ENCODE data around the gene OPN4.

OPN4 gene

DNA sequence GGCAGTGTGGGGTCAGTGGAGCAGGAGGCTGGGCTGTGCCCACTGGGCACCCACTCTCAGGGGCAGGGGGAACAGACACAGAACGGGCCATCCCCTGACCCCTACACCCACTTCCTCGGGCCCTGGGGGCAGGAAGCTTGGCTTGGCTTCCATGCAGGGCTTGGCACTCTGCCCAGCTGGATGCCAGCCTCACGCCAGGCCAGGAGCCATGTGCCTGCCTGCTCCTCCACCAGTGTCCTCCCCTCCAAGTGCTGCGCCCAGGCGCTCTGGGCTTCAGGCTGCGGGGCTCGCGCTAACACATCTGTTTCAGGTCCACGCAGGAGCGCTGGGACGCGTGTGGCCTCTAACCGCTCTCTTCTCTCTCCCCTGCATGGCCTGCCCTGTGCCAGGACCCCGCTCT lies 26.7 kb downstream of the OPN4 start:
- DNase-seq (ENCODE audit: low read depth in 2 of 2): no peak

GRCh38 chr10:86681722-86682386 lies 27.5 kb downstream of the OPN4 start:
- no peak for DNase-seq (ENCODE audit: low read depth in 2 of 2)

DNA sequence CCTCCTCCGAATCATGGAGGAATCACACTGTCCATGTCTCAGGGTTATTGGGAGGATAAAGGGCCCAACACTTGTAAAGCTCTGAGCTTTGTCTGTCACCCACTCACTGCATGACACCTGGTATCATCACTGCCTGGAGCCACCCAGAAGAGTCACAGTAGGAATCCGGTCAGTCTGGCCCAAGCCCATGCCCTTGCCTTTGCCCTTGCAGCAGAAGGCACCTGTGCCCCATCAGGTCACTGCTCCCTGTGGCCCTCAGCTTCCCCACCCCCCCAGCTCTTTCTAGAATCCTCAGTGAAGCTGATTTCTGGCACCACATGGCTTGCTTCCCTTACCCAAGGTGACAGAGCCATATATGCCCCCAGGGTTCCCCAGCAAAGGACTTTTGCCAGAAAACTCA lies 28.3 kb downstream of the OPN4 start:
- DNase-seq (ENCODE audit: low read depth in 2 of 2): no peak

- no peak for DNase-seq (ENCODE audit: low read depth in 2 of 2)
Measured at GRCh38 chr10:86684331-86685097, 30.2 kb downstream of the OPN4 start.

DNA sequence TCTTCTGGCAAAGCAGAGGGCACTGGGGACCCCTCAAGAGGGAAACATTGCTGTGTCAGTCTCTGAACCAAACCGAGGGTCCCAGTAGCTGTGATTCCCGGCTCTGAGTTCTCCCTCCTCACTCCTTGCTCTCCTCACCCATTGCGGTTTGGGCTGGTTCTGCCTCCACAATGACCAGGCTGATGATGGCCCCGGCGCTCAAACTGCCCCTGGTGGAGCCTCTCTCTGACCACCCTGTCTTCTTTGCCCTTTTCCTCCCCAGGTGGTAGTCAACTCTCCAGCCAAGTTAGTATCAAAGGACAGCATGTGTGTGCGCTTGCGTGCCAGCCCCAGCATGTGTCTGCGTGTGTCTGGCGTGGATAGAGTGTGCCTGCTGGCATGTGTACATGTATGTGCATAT lies 31.1 kb downstream of the OPN4 start:
- DNase-seq (ENCODE audit: low read depth in 2 of 2): no peak

DNA sequence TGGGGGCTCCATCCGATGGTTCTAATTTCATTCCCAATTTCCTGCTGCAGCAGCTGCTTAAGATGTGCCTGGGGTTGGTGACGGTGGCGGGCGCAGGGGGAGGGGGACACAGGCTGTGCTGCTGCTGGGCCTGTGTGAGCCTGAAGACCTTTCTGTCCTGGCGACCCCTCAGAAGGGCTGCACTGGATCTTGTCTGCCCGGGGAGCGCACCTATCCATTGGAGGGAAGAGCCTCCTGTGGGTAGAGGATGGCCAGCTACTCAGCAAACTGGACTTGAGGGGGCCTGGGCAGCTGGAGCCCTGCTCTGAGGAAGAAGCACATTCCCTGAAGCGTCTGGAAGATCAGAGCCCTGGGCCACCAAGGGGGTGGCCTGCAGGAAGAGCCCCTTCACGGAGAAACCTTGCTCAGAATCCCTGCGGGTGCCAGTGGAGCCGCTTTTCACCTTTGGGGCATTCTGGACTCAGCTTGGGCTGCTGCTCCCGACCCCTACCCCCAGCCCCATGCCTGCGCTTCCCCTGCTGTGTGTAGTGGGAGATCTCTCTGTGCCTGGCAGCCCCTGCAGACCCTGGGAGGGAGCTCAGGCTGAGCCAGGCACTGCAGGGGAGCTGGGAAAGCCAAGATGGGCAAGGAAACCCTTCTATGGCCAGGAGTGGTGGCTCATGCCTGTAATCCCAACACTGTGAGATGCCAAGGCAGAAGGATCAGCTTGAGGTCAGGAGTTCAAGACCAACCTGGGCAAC lies 31.7 kb downstream of the OPN4 start:
- no peak for DNase-seq (ENCODE audit: low read depth in 2 of 2)

DNA sequence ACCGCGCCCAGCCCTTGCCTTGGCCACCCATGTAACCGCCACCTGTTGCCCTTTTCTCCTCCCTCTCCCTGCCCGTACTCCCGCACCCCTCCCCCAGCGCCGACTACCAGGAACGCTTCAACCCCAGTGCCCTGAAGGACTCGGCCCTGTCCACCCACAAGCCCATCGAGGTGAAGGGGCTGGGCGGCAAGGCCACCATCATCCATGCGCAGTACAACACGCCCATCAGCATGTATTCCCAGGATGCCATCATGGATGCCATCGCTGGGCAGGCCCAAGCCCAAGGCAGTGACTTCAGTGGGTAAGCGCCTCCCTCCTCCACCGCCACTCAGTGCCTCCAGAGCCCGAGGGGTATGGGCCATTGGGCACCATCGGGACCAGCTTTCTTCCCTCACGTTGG lies 32.6 kb downstream of the OPN4 start:
- DNase-seq (ENCODE audit: low read depth in 2 of 2): no peak

- DNase-seq (ENCODE audit: low read depth in 2 of 2): no peak
Measured at GRCh38 chr10:86687750-86688149, 33.4 kb downstream of the OPN4 start.

GRCh38 chr10:86688398-86688921 lies 34.1 kb downstream of the OPN4 start:
- peak in 1 of 2 donors; percentile 12 for DNase-seq (ENCODE audit: low read depth in 2 of 2)

GRCh38 chr10:86689146-86689545 lies 34.8 kb downstream of the OPN4 start:
- no peak for DNase-seq (ENCODE audit: low read depth in 2 of 2)

GRCh38 chr10:86690231-86690630 lies 35.9 kb downstream of the OPN4 start:
- no peak for DNase-seq (ENCODE audit: low read depth in 2 of 2)

- no peak for DNase-seq (ENCODE audit: low read depth in 2 of 2)
Measured at GRCh38 chr10:86690657-86691084, 36.3 kb downstream of the OPN4 start.

DNA sequence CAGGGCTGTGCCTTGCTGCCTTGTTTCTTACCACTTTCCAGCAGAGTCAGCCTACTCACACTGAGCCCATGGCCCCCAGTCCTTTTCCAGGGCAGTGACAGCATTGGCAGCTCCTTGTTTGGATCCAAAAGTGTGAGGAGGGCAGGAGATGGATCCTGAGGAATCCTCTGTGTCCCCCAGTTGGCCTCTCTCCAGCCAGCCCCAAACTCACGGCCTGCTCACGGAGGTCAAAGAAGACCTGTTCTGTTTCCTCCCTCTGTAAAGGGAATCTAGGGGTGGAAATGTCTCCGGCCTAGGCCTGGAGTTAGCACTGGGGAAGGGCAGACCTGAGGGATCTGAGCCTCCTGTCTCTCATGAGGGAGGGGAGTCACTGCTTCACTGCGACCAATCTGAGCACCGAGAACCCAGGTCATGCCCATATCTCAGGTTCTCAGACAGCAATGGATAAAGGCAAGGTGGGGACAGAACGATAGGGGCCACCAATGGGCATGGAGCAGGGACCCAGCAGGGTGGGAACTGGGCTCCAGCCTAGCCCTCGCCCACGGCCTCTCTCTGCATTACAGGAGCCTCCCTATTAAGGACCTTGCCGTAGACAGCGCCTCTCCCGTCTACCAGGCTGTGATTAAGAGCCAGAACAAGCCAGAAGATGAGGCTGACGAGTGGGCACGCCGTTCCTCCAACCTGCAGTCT lies 37.1 kb downstream of the OPN4 start:
- DNase-seq (ENCODE audit: low read depth in 2 of 2): no peak

DNA sequence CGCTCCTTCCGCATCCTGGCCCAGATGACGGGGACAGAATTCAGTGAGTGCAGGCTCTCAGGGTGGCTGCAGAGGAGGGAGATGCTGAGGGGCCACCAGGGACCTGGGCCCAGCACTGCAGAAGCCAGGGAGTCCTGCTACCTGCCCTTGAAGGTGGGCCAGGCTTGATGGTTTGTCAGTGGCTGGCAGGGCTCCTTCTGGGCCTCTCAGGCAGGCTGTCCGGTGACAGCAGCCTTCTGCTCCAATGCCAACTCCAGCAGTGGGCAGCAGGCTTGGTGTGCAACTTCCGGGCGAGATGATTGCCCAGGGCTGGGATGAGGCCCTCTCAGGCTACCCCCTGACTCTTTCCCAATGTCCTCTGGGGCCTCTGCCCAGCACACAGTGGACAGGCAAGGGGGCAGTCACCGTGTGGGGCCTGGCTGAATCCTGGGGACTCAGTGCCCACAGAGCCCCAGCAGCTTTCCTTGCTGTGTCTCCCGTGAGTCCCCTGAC lies 37.7 kb downstream of the OPN4 start:
- no peak for DNase-seq (ENCODE audit: low read depth in 2 of 2)

DNA sequence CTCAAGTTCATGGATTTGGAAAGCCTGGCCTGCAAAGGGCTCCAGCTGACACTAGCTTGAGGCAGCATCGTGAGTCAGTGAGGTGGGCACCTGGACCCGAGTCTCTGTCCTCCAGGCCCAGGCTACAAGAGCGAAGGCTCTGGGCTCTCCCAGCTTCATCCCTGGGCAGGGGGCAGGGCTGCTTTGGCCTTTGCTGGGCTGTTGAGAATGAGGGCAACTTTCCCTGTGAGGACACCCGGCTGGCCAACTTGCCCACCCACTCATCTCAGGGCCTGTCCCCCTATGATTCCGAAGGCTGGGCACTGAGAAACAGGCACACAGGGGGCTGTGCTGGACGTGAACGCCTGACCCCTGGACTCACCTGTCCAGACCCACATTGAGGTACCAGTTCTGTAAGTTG lies 38.3 kb downstream of the OPN4 start:
- no peak for DNase-seq (ENCODE audit: low read depth in 2 of 2)

DNA sequence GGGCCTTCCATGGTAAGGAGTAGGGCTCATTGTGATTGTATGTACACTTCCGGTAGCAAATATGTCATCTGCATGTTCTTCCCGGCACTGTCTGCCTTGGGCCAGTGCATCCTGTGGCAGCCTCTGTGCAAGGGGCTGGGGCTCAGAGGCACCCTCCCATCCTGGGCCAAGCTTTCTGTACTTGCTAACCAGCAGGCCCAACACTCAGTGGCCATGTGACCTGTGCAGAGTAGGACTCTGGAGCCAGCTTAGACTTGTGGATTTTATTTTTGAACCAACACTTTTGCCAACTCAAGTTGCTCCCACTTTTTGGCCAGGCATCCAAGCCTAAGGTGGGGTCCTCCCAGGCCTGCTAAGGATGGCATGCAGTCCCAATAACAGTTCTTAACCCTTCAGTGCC lies 38.9 kb downstream of the OPN4 start:
- no peak for DNase-seq (ENCODE audit: low read depth in 2 of 2)

- peak in 1 of 2 donors; percentile 15 for DNase-seq (ENCODE audit: low read depth in 2 of 2)
Measured at GRCh38 chr10:86693721-86694369, 39.5 kb downstream of the OPN4 start.

GRCh38 chr10:86698207-86698940 lies 44.0 kb downstream of the OPN4 start:
- no peak for DNase-seq (ENCODE audit: low read depth in 2 of 2)

GRCh38 chr10:86699125-86699524 lies 44.8 kb downstream of the OPN4 start:
- DNase-seq (ENCODE audit: low read depth in 2 of 2): no peak

DNA sequence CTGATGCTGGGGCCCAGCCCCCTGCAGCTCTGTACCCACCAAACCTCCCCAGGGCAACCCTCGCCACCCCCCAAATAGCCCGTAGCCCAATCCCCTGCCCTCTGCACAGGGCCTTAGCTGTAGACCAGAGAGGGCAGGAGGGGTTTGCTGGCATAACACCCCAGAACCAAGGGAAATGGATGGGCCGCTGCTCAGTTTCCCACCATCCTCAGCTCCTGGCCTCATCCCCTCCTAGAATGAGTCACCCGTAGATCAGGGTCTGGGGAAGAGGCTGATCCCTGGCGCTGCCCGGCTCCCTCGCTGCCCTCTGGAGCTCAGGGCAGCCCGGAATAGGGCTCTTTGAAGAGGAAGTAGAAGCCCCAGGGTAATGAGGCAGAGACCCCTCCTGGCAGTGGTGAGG lies 45.2 kb downstream of the OPN4 start:
- no peak for DNase-seq (ENCODE audit: low read depth in 2 of 2)
